H1 (cell line): Measurements from ENCODE around the gene DPEP2. TPM values are rescaled to one million over a fixed set of nuclear protein-coding genes. Genes with fewer than 3 reads are reported as not detected.

Experiments
- PHF8 ChIP-seq: fragments of 200-600 bp; sonication (generic); conservative IDR thresholded peaks from 2 replicates; pipeline ENCODE4 v1.7.1; 2012; ENCODE audit warnings: low read depth, mild to moderate bottlenecking, inconsistent platforms, low read length, moderate library complexity
- TCF12 ChIP-seq: IDR thresholded peaks from 2 replicates; pipeline ENCODE4 v1.6.1; 2011; ENCODE audit warnings: low read depth, mild to moderate bottlenecking, low read length
- polyA plus RNA-seq, 7 experiments: library from polyadenylated mRNA; depleted of rRNA in 3 of 7; stranded (reverse) in 5 of 7; unstranded in 2 of 7; fragments of >200 nt in 5 of 7; fragments of 200-250 nt in 2 of 7; gene quantifications; 1 replicate in 5 of 7; 2 replicates in 1 of 7; 4 replicates in 1 of 7; pipeline versions ENCODE4 v1.2.1 to v1.2.3, GENCODE V29; 2011 to 2013; ENCODE audit warnings: missing spikeins in 2 of 7, mixed read lengths in 2 of 7
- total RNA-seq: library from RNA; stranded (reverse); fragmentation: NEBNext Ultra II Directional; extraction: Animal tissue kit (Norgen Biotek cat#: 25700); gene quantifications from 2 replicates; pipeline ENCODE4 v1.2.1, GENCODE V29; 2021

DPEP2 gene
- total and polyA plus RNA-seq, 2 of the 8 experiments (the other 6 are each of a cell fraction or from before 2014, with no cell fraction given) = not detected

- TF ChIP-seq PHF8 (no peak), TCF12 (no peak)
- TF ChIP-seq, all 59 proteins: peak for 0
Observed at GRCh38 chr16:67957622-67958021, 41.7 kb downstream of the DPEP2 start (continued).
